K562 (cell line): ENCODE data around the gene OTULIN. TPM values are rescaled to one million over a fixed set of nuclear protein-coding genes. Genes with fewer than 3 reads are reported as not detected.

Experiments
- ATAC-seq: fragments of 200-7000 bp; cut with Tn5 transposase; 3 replicates; pipeline ENCODE4 v1.9.1; 2020; ENCODE audit warnings: moderate library complexity
- BruUV-seq: library from RNA; stranded (reverse); fragments of 400-500 nt; replicated peaks from 2 replicates; lab custom pipeline; 2021; lab: Mats Ljungman, UMichigan
- CTCF ChIA-PET: fragments of 300-600 bp; formaldehyde crosslinking; extraction: SDS; loops from one replicate; lab custom pipeline; 2021; ENCODE audit warnings: low intra/inter-chr PET ratio; lab: Yijun Ruan, JAX
- POLR2A ChIA-PET: fragments of 300-600, 350-650 bp; sonication (Branson Sonifier 250); formaldehyde crosslinking; extraction: SDS; loops from one replicate; lab custom pipeline; 2021; ENCODE audit warnings: antibody characterized with exemption, inconsistent platforms; lab: Yijun Ruan, JAX
- DNase-seq, 4 experiments: peaks; one replicate each; pipeline versions ENCODE4 v3.0.0 to v3.0.0-alpha.2; 2011 to 2018; ENCODE audit warnings: low spot score in 3 of 4, mixed read lengths in 3 of 4; ENCODE audit errors: extremely low read depth in 1 of 4
- FAIRE-seq: peaks from 2 replicates; lab custom pipeline; 2011; peaks lifted over from hg19 to GRCh38; lab: Jason Lieb, UNC
- H2AFZ ChIP-seq: 2 replicates; pipeline ENCODE4 v1.6.0; 2011; ENCODE audit warnings: low read depth, low read length, control low read depth, inconsistent platforms
- H3K27ac ChIP-seq: fragments of 200-600 bp; 3 replicates; pipeline ENCODE4 v1.8.0; 2011; ENCODE audit warnings: low read depth, mild to moderate bottlenecking, control low read depth, inconsistent platforms, low read length, moderate library complexity, mixed read lengths; ENCODE audit errors: extremely low read depth
- H3K27me3 ChIP-seq, 2 experiments: fragments of 300-600 bp in 1 of 2; 2 replicates in 1 of 2; 3 replicates in 1 of 2; pipeline versions ENCODE4 v1.6.0 to v1.8.0; 2011; ENCODE audit warnings: inconsistent platforms in 2 of 2, low read length in 2 of 2, mild to moderate bottlenecking in 1 of 2, mixed read lengths in 1 of 2, moderate library complexity in 1 of 2; ENCODE audit not compliant: control insufficient read depth in 2 of 2, insufficient read depth in 2 of 2
- H3K36me3 ChIP-seq: fragments of 300-600 bp; 3 replicates; pipeline ENCODE4 v1.8.0; 2011; ENCODE audit warnings: mild to moderate bottlenecking, low read length, inconsistent platforms; ENCODE audit not compliant: control insufficient read depth, insufficient read depth
- H3K4me1 ChIP-seq, 2 experiments: fragments of 200-600 bp in 1 of 2; replicated peaks in 1 of 2; 2 replicates in 1 of 2; 3 replicates in 1 of 2; pipeline versions ENCODE4 v1.5.1 to v1.8.0; 2011; ENCODE audit warnings: inconsistent platforms in 2 of 2, low read length in 2 of 2, mild to moderate bottlenecking in 1 of 2, mixed read lengths in 1 of 2, moderate library complexity in 1 of 2; ENCODE audit not compliant: control insufficient read depth in 2 of 2, insufficient read depth in 2 of 2
- H3K4me2 ChIP-seq: 2 replicates; pipeline ENCODE4 v1.6.1; 2011; ENCODE audit warnings: low read length, control low read depth, inconsistent platforms, mixed read lengths; ENCODE audit not compliant: insufficient read depth
- H3K4me3 ChIP-seq: fragments of 200-600 bp; sonication (generic), shearing (Covaris generic); 2 replicates; pipeline ENCODE4 v1.5.1; 2016; ENCODE audit warnings: control low read depth, inconsistent platforms
- H3K79me2 ChIP-seq: fragments of 200-600 bp; 3 replicates; pipeline ENCODE4 v1.8.0; 2011; ENCODE audit warnings: low read length, inconsistent platforms; ENCODE audit not compliant: control insufficient read depth, insufficient read depth
- H3K9ac ChIP-seq, 2 experiments: 2 replicates each; pipeline versions ENCODE4 v1.6.0 to v1.6.1; 2011; ENCODE audit warnings: low read depth in 2 of 2, low read length in 2 of 2, control low read depth in 1 of 2, inconsistent platforms in 1 of 2, mild to moderate bottlenecking in 1 of 2, mixed read lengths in 1 of 2; ENCODE audit not compliant: insufficient read depth in 1 of 2
- H3K9me1 ChIP-seq: one replicate; pipeline ENCODE4 v1.6.0; 2011; ENCODE audit warnings: inconsistent platforms, mild to moderate bottlenecking, low read length, moderate library complexity; ENCODE audit not compliant: control insufficient read depth, insufficient read depth
- H3K9me3 ChIP-seq: replicated peaks from 2 replicates; pipeline ENCODE4 v1.5.1; 2011; ENCODE audit warnings: low read depth, low read length, inconsistent platforms; ENCODE audit not compliant: control insufficient read depth, insufficient read depth
- H4K20me1 ChIP-seq: replicated peaks from 2 replicates; pipeline ENCODE4 v1.6.1; 2011; ENCODE audit warnings: low read length, inconsistent platforms, mixed read lengths; ENCODE audit not compliant: control insufficient read depth, insufficient read depth
- COPS2 ChIP-seq: fragments of 450-650 bp; conservative IDR thresholded peaks from 2 replicates; pipeline ENCODE4 v1.6.1; 2016; ENCODE audit warnings: mild to moderate bottlenecking, moderate library complexity
- SREBF2 ChIP-seq: sonication (generic); formaldehyde crosslinking; IDR thresholded peaks from 2 replicates; pipeline ENCODE4 v1.4.0; 2020; ENCODE audit warnings: mild to moderate bottlenecking, missing genetic modification reagents
- XRCC3 ChIP-seq: fragments of 450-650 bp; IDR thresholded peaks from 2 replicates; pipeline ENCODE4 v1.6.1; 2017; ENCODE audit warnings: mild to moderate bottlenecking, moderate library complexity
- YBX1 ChIP-seq: fragments of 450-650 bp; IDR thresholded peaks from 2 replicates; pipeline ENCODE4 v1.7.1; 2016; ENCODE audit warnings: mild to moderate bottlenecking
- ZNF408 ChIP-seq: fragments of 250-450 bp; sonication (Bioruptor Pico); IDR thresholded peaks from 2 replicates; pipeline ENCODE4 v1.4.0; 2020; ENCODE audit warnings: low read depth, mild to moderate bottlenecking, moderate library complexity
- ZNF668 ChIP-seq: fragments of 250-450 bp; sonication (Bioruptor Pico); IDR thresholded peaks from 2 replicates; pipeline ENCODE4 v1.8.0; 2022; ENCODE audit warnings: mild to moderate bottlenecking, inconsistent platforms
- WGBS: fragments of 100-300 bp; shearing (Covaris generic); methylation state at CpG from one replicate; pipeline ENCODE4 v1.1.6; 2016; ENCODE audit warnings: low coverage, mixed read lengths; ENCODE audit not compliant: insufficient coverage; ENCODE audit errors: missing lambda C conversion rate; 5-methylcytosine and 5-hydroxymethylcytosine counted together
- in situ Hi-C: fragments of 300-500 bp; cut with MboI; formaldehyde crosslinking; loops from 4 replicates; pipeline ENCODE4 v1.15.0; 2018; ENCODE audit warnings: inconsistent platforms, mixed read lengths
- intact Hi-C: fragments of 100-400 bp; cut with micrococcal nuclease; formaldehyde crosslinking; loops from 2 replicates; pipeline ENCODE4 v1.14.2; 2022
- polyA plus RNA-seq, 8 experiments: library from polyadenylated mRNA; depleted of rRNA in 4 of 8; stranded (reverse) in 5 of 8; unstranded in 3 of 8; fragments of >200 nt; fragmentation: Nextera tagmentation in 2 of 8; fragmentation: Illumina TruSeq in 1 of 8; extraction: Ambion mirVana in 2 of 8; extraction: Trizol in 1 of 8; gene quantifications; 2 replicates each; pipeline versions ENCODE4 v1.2.1 to v1.2.3, GENCODE V29; 2011 to 2014; ENCODE audit warnings: inconsistent platforms in 1 of 8, missing spikeins in 1 of 8
- total RNA-seq, 7 experiments: library from RNA; depleted of rRNA in 6 of 7; stranded (reverse); fragments of >200 nt in 6 of 7; fragmentation: Illumina TruSeq in 2 of 7; extraction: Trizol in 2 of 7; gene quantifications; 2 replicates each; pipeline versions ENCODE4 v1.2.1 to v1.2.3, GENCODE V29; 2011 to 2021; ENCODE audit warnings: low replicate concordance in 1 of 7
- TF ChIP-seq, protein P1 (sequence below): fragments of 250-450 bp; sonication (Bioruptor Pico); IDR thresholded peaks from 2 replicates; pipeline ENCODE4 v1.8.0; 2022; ENCODE audit warnings: moderate library complexity, mild to moderate bottlenecking, inconsistent platforms
- TF ChIP-seq, protein P2 (sequence below): sonication (generic); formaldehyde crosslinking; IDR thresholded peaks from 2 replicates; pipeline ENCODE4 v1.8.0; 2022; ENCODE audit warnings: missing genetic modification reagents, mild to moderate bottlenecking, moderate library complexity, borderline replicate concordance
- TF ChIP-seq, protein P3 (sequence below): fragments of 250-450 bp; sonication (Bioruptor Pico); IDR thresholded peaks from 2 replicates; pipeline ENCODE4 v1.8.0; 2022; ENCODE audit warnings: inconsistent platforms, mild to moderate bottlenecking, moderate library complexity, borderline replicate concordance

OTULIN gene
- total and polyA plus RNA-seq, 9 of the 15 experiments (the other 6 are each of a cell fraction or from before 2014, with no cell fraction given), result 3.3 to 33.6 (median 20.1) TPM

DNA sequence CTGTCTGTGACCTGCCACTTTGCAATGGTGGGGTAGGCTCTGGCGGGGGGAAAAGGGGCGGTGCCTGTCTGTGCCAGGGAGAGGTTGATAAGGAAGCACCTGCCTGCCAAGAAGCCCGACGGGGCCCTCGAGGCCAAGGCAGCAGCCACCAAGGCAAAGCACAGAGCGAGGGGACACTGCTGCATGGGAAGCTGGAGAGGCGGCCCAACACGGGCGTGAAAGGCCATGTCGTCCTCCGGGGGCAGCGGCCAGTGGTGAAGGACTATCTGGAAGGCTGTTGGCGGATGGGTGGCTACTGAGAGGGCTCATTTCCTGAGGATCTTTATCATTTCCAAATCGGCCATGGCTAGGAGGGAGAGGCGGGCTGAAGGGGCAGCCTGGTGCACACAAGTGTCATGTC lies 66.4 kb downstream of the OTULIN start (continued):
- TF ChIP-seq, protein P1, sequence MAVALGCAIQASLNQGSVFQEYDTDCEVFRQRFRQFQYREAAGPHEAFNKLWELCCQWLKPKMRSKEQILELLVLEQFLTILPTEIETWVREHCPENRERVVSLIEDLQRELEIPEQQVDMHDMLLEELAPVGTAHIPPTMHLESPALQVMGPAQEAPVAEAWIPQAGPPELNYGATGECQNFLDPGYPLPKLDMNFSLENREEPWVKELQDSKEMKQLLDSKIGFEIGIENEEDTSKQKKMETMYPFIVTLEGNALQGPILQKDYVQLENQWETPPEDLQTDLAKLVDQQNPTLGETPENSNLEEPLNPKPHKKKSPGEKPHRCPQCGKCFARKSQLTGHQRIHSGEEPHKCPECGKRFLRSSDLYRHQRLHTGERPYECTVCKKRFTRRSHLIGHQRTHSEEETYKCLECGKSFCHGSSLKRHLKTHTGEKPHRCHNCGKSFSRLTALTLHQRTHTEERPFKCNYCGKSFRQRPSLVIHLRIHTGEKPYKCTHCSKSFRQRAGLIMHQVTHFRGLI (CRISPR knock-in tag), result no peak
- no peak for TF ChIP-seq ZNF408 (CRISPR knock-in tag)

DNA sequence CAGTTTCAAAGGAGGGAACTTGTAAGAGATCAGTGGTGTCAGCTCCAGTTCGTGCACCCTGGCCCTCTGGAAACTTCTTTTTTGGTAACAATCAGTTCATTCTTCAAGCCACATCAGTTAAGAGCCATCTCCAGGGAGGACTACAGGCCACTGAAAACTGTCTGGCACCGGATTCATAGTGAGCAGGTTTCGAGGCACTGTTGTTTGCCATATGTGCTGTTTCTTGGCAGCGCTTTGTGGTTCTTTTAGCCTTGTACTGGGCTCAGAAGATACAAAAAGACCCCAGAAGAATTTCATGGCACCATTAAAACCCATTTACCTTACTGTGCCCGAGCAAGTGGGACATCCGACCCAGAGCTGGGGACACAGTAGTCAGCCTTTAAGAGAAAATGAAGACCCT lies 68.5 kb downstream of the OTULIN start:
- DNase-seq (no peak), FAIRE-seq (no peak)
- H3K9ac ChIP-seq, result no peak overlapping the region
- no peak overlapping the region for H3K4me3 ChIP-seq
- H4K20me1 ChIP-seq, result no peaks in the 10 kb centered on the region
- no peak overlapping the region for H3K4me2 ChIP-seq
- peaks cover 0 to 6% of the 10 kb centered on the region in 2 experiments; a peak in 1 of 5 replicates for H3K4me1 ChIP-seq
- H2AFZ ChIP-seq, result no peak overlapping the region
- H3K9me3 ChIP-seq, result no peaks in the 10 kb centered on the region
- H3K27me3 ChIP-seq, result peaks cover 19 to 55% of the 10 kb centered on the region in 2 experiments; a peak in 4 of 5 replicates
- BruUV-seq, result no TSS peak
- H3K27ac ChIP-seq, result no peak overlapping the region
- in situ Hi-C loops, result loop anchor here (5.0 kb wide), 1 partner anchor 269 kb away; no protein-coding TSS in a partner anchor
- POLR2A ChIA-PET, result interaction anchor here (1.1 to 1.5 kb wide), 4 partner anchors 28 to 58 kb away, joined by 3 to 5 read pairs (median 4); no protein-coding TSS in a partner anchor
- TF ChIP-seq YBX1, result no peak
- TF ChIP-seq, protein P2, sequence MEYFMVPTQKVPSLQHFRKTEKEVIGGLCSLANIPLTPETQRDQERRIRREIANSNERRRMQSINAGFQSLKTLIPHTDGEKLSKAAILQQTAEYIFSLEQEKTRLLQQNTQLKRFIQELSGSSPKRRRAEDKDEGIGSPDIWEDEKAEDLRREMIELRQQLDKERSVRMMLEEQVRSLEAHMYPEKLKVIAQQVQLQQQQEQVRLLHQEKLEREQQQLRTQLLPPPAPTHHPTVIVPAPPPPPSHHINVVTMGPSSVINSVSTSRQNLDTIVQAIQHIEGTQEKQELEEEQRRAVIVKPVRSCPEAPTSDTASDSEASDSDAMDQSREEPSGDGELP (CRISPR knock-in tag), result no peak
- TF ChIP-seq COPS2, result no peak
- TF ChIP-seq SREBF2 (CRISPR knock-in tag), result no peak
- TF ChIP-seq ZNF668, result no peak
- TF ChIP-seq XRCC3, result no peak
- TF ChIP-seq, protein P3, sequence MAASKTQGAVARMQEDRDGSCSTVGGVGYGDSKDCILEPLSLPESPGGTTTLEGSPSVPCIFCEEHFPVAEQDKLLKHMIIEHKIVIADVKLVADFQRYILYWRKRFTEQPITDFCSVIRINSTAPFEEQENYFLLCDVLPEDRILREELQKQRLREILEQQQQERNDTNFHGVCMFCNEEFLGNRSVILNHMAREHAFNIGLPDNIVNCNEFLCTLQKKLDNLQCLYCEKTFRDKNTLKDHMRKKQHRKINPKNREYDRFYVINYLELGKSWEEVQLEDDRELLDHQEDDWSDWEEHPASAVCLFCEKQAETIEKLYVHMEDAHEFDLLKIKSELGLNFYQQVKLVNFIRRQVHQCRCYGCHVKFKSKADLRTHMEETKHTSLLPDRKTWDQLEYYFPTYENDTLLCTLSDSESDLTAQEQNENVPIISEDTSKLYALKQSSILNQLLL (CRISPR knock-in tag), result no peak
- TF ChIP-seq, all 486 proteins: peak for 0
- WGBS, result 12% methylated on average over 6 of the region's 6 CpGs
- no peak for ATAC-seq
- intact Hi-C loops, result no loop called here
- H3K9me1 ChIP-seq, result no peaks in the 10 kb centered on the region
- CTCF ChIA-PET, result no interaction called here
- no peaks in the 10 kb centered on the region for H3K36me3 ChIP-seq
- no peaks in the 10 kb centered on the region for H3K79me2 ChIP-seq
